ENCODE results near the gene RTL5. TPM values are rescaled to one million over a fixed set of nuclear protein-coding genes. Genes with fewer than 3 reads are reported as not detected.

Gene RTL5
- total RNA-seq, 2 experiments from 2014 or later: 0.13 TPM

DNA sequence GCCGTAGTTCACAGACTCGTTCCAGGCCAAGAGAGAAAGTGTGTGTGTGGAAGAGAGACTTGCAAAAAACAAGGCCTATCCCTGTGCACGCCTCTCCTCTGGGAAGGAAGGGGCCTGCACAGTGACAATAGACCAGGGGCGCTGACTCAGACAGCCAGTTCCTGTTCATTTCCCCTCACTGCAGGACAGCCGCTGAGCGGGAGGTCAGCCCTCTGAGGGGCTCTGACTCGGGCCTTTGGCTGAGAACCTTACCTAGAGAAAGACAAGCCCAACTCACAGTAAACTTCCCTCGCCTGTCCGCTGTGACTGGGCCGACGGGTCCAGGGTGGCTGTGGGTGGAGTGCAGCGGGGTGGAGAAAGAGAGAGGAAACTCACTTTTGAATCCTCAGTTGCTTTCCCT, 52.1 kb downstream of the RTL5 start:
- Mint-ChIP-seq H3K4me1 (peaks cover 19% of the 10 kb centered on the region), H3K36me3 (ENCODE audit: low read depth) (no peaks in the 10 kb centered on the region), H3K4me3 (no peak overlapping the region), H3K9me3 (no peaks in the 10 kb centered on the region), H3K27ac (no peak overlapping the region), H3K27me3 (peaks cover 2% of the 10 kb centered on the region)
- ChIA-PET POLR2A (no interaction called here), CTCF (no interaction called here)
- DNase-seq: no peak

DNA sequence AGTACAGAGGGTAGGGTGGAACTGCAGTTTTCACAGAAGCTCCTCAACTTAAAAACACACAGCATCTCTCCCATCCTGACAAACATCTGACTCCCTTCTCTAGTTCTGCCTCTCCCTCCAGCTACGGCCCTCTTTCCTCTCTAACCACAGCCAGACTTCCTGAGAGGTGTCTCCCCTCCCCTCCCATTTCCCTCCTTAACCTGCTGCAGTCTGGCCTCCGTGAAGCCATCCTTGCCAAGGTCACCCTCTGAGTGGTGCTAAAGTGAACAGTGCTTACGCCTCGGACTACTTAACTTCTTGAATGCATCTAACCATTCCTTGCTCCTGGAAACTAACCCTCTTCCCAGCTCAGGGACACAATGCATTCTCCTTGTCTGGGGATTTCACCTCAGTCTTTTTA, 53.3 kb downstream of the RTL5 start:
- POLR2A ChIA-PET: no interaction called here
- no peaks in the 10 kb centered on the region for H3K9me3 Mint-ChIP-seq
- no peak for DNase-seq
- H3K27ac Mint-ChIP-seq: no peak overlapping the region
- CTCF ChIA-PET: no interaction called here
- H3K4me3 Mint-ChIP-seq: no peak overlapping the region
- no peaks in the 10 kb centered on the region for H3K36me3 Mint-ChIP-seq (ENCODE audit: low read depth)
- peaks cover 3% of the 10 kb centered on the region for H3K27me3 Mint-ChIP-seq
- H3K4me1 Mint-ChIP-seq: peaks cover 19% of the 10 kb centered on the region

Other genes with a start within 250 kb of the RTL5 start
- gene NHSL2, start 221.1 kb downstream of the RTL5 start, total RNA-seq: 1 to 10 TPM; 7.9 to 8.7 TPM
- 1 to 10 TPM; 7.5 to 8.9 TPM for gene PIN4, start 49.8 kb upstream of the RTL5 start, total RNA-seq
- gene ERCC6L, start 107.1 kb upstream of the RTL5 start, total RNA-seq: 1 to 10 TPM; 9.0 to 9.5 TPM
- gene RPS4X, start 145.3 kb upstream of the RTL5 start, total RNA-seq: 100 to 1,000 TPM; 808 to 834 TPM
- gene CITED1, start 174.0 kb upstream of the RTL5 start, total RNA-seq: not detected